Measurements from ENCODE around the gene IRAG1.

- no peak for TF ChIP-seq CTCF (IDR thresholded peaks at IDR 0.05)
- no peak for TF ChIP-seq EZH2 (IDR thresholded peaks at IDR 0.05; ENCODE audit: borderline replicate concordance, insufficient read depth, low read depth, low read length, poor library complexity, severe bottlenecking)
These were observed 41.7 kb downstream of the IRAG1 start for GRCh38 chr11:10651656-10652361.

Measured in B cell (primary cell).